ENCODE measurements around the gene PJVK. TPM values are rescaled to one million over a fixed set of nuclear protein-coding genes. Genes with fewer than 3 reads are reported as not detected.

The PJVK gene
- polyA plus RNA-seq, 3 donors = 1.4 TPM; not detected in 2

- no peak overlapping the region for H3K27ac Mint-ChIP-seq
- no peaks in the 10 kb centered on the region for H4K20me1 ChIP-seq (ENCODE audit: insufficient read depth, low read length)
- intact Hi-C loops (cut with micrococcal nuclease) = no loop called here
- no peak overlapping the region for H3K27ac ChIP-seq (ENCODE audit: low read depth in 1 of 2, low read length in 2 of 2)
- H3K9me3 Mint-ChIP-seq = no peaks in the 10 kb centered on the region
- no peak overlapping the region for H3K4me3 Mint-ChIP-seq
- 100% methylated on average over 5 of the region's 5 CpGs for WGBS (ENCODE audit: insufficient coverage)
- H3K27me3 ChIP-seq (ENCODE audit: control insufficient read depth in 2 of 2, insufficient read depth in 2 of 2, low read length in 2 of 2) = no peaks in the 10 kb centered on the region
- H3K4me1 ChIP-seq (ENCODE audit: control insufficient read depth in 1 of 2, insufficient read depth in 2 of 2, low read length in 2 of 2) = peaks cover 7 to 11% of the 10 kb centered on the region in 2 donors
- no peaks in the 10 kb centered on the region for H3K36me3 Mint-ChIP-seq
- TF ChIP-seq CTCF (IDR thresholded peaks at IDR 0.05) = no peak
- no peaks in the 10 kb centered on the region for H3K9me3 ChIP-seq (replicated peaks in 1 of 2; ENCODE audit: control insufficient read depth in 1 of 2, insufficient read depth in 1 of 2, low read length in 2 of 2)
- peaks cover 5% of the 10 kb centered on the region for H3K4me1 Mint-ChIP-seq
- H3K27me3 Mint-ChIP-seq (ENCODE audit: low read depth in 3 of 3) = no peaks in the 10 kb centered on the region
- no peak for DNase-seq
- no peak overlapping the region for H2AFZ ChIP-seq (ENCODE audit: insufficient read depth, low read depth, low read length, poor library complexity, severe bottlenecking)
- no peak overlapping the region for H3K9ac ChIP-seq (ENCODE audit: insufficient read depth, low read length, poor library complexity, severe bottlenecking)
- no peak overlapping the region for H3K4me3 ChIP-seq (replicated peaks in 1 of 3; ENCODE audit: low read depth in 2 of 3, low read length in 3 of 3)
- no peaks in the 10 kb centered on the region for H3K36me3 ChIP-seq (replicated peaks in 1 of 2; ENCODE audit: control insufficient read depth in 1 of 2, insufficient read depth in 2 of 2, low read length in 2 of 2)
- no peak overlapping the region for H3K4me2 ChIP-seq (replicated peaks; ENCODE audit: extremely low read depth, low read length, poor library complexity, severe bottlenecking)
- H3K79me2 ChIP-seq (ENCODE audit: insufficient read depth, low read length) = no peaks in the 10 kb centered on the region
Measured at GRCh38 chr2:178455947-178456346, 4.8 kb downstream of the PJVK start.

- Histone ChIP-seq H4K20me1 (ENCODE audit: insufficient read depth, low read length) (no peaks in the 10 kb centered on the region), H3K4me1 (ENCODE audit: control insufficient read depth in 1 of 2, insufficient read depth in 2 of 2, low read length in 2 of 2) (no peaks in the 10 kb centered on the region)
- intact Hi-C loops (cut with micrococcal nuclease) = no loop called here
Measured at GRCh38 chr2:178457390-178457886, 6.3 kb downstream of the PJVK start.

More at GRCh38 chr2:178457390-178457886, 6.3 kb downstream of the PJVK start:
- TF ChIP-seq CTCF (IDR thresholded peaks at IDR 0.05) = no peak
- Mint-ChIP-seq H3K36me3 (no peaks in the 10 kb centered on the region), H3K27me3 (ENCODE audit: low read depth in 3 of 3) (no peaks in the 10 kb centered on the region), H3K27ac (no peak overlapping the region), H3K4me1 (no peaks in the 10 kb centered on the region), H3K9me3 (peaks cover 0 to 3% (median 0%) of the 10 kb centered on the region in 7 donors), H3K4me3 (no peak overlapping the region)
- Histone ChIP-seq H3K9me3 (replicated peaks in 1 of 2; ENCODE audit: control insufficient read depth in 1 of 2, insufficient read depth in 1 of 2, low read length in 2 of 2) (no peaks in the 10 kb centered on the region), H3K36me3 (replicated peaks in 1 of 2; ENCODE audit: control insufficient read depth in 1 of 2, insufficient read depth in 2 of 2, low read length in 2 of 2) (no peaks in the 10 kb centered on the region), H3K79me2 (ENCODE audit: insufficient read depth, low read length) (no peaks in the 10 kb centered on the region), H3K4me3 (replicated peaks in 1 of 3; ENCODE audit: low read depth in 2 of 3, low read length in 3 of 3) (no peak overlapping the region), H2AFZ (ENCODE audit: insufficient read depth, low read depth, low read length, poor library complexity, severe bottlenecking) (no peak overlapping the region), H3K9ac (ENCODE audit: insufficient read depth, low read length, poor library complexity, severe bottlenecking) (no peak overlapping the region), H3K27me3 (ENCODE audit: control insufficient read depth in 2 of 2, insufficient read depth in 2 of 2, low read length in 2 of 2) (no peaks in the 10 kb centered on the region), H3K4me2 (replicated peaks; ENCODE audit: extremely low read depth, low read length, poor library complexity, severe bottlenecking) (no peak overlapping the region), H3K27ac (ENCODE audit: low read depth in 1 of 2, low read length in 2 of 2) (no peak overlapping the region)
- DNase-seq = no peak
- whole genome bisulfite sequencing (ENCODE audit: insufficient coverage) = 98% methylated on average over 7 of the region's 11 CpGs
